Tibial nerve (tissue), 4 donors: ENCODE data around the gene CYP1A1. TPM values are rescaled to one million over a fixed set of nuclear protein-coding genes. Genes with fewer than 3 reads are reported as not detected.

ENCODE experiments used
- DNase-seq, 2 donors: peaks; one replicate each; pipeline ENCODE4 v3.0.0-alpha.2; 2019; ENCODE audit warnings: low spot score in 2 of 2
- H3K27ac ChIP-seq, 4 donors: fragments of 200-600 bp; sonication (generic) in 3 of 4; one replicate each; pipeline ENCODE4 v1.5.1; 2017 to 2019; ENCODE audit warnings: mild to moderate bottlenecking in 1 of 4
- H3K27me3 ChIP-seq, 2 donors: fragments of 200-600 bp; sonication (generic) in 1 of 2; one replicate each; pipeline versions ENCODE4 v1.5.1 to v1.6.0; 2017 to 2019
- H3K36me3 ChIP-seq, 3 donors: fragments of 200-600 bp; sonication (generic); one replicate each; pipeline ENCODE4 v1.5.1; 2018 to 2019
- H3K4me1 ChIP-seq, 4 donors: fragments of 200-600 bp; sonication (generic) in 3 of 4; one replicate each; pipeline ENCODE4 v1.5.1; 2017 to 2019
- H3K4me3 ChIP-seq, 4 donors: fragments of 200-600 bp; sonication (generic) in 3 of 4; one replicate each; pipeline ENCODE4 v1.5.1; 2017 to 2019; ENCODE audit warnings: mild to moderate bottlenecking in 1 of 4, moderate library complexity in 1 of 4
- H3K9me3 ChIP-seq, 4 donors: fragments of 200-600 bp; sonication (generic) in 3 of 4; one replicate each; pipeline ENCODE4 v1.5.1; 2017 to 2019
- CTCF ChIP-seq, 5 experiments: fragments of 200-600 bp in 3 of 5; fragments of 450-650 bp in 2 of 5; sonication (generic) in 3 of 5; IDR thresholded peaks; one replicate each; pipeline ENCODE4 v1.5.1; 2016 to 2019; ENCODE audit warnings: antibody characterized with exemption in 5 of 5, mild to moderate bottlenecking in 3 of 5, moderate library complexity in 2 of 5
- EP300 ChIP-seq, 2 donors: sonication (generic); formaldehyde crosslinking; IDR thresholded peaks; one replicate each; pipeline ENCODE4 v1.6.1; 2017; ENCODE audit warnings: antibody characterized with exemption in 2 of 2, mild to moderate bottlenecking in 1 of 2
- POLR2A ChIP-seq, 2 donors: fragments of 450-650 bp; IDR thresholded peaks; one replicate each; pipeline ENCODE4 v1.6.1; 2017; ENCODE audit warnings: antibody characterized with exemption in 2 of 2, mild to moderate bottlenecking in 2 of 2, moderate library complexity in 2 of 2
- WGBS, 2 donors: methylation state at CpG; one replicate each; pipeline ENCODE4 v1.1.5; 2018; 5-methylcytosine and 5-hydroxymethylcytosine counted together
- total RNA-seq, 4 donors: library from RNA; depleted of rRNA; stranded (reverse); fragments of >200 nt; gene quantifications; one replicate each; pipeline ENCODE4 v1.1.0, GENCODE V29; 2016

CYP1A1 gene
- total RNA-seq, 4 donors from 2014 or later, result 0.44 to 5.1 (median 2.9) TPM

- Histone ChIP-seq H3K9me3 (no peaks in the 10 kb centered on the region), H3K4me1 (peaks cover 0 to under 1% (median 0%) of the 10 kb centered on the region in 4 donors), H3K4me3 (no peak overlapping the region), H3K27ac (no peak overlapping the region), H3K36me3 (no peaks in the 10 kb centered on the region), H3K27me3 (peaks cover 0 to 21% of the 10 kb centered on the region in 2 donors)
- no peak for DNase-seq
- WGBS, 2 donors, result 82 to 85% methylated on average over 4 to 15 of the region's 15 CpGs
- no peak for TF ChIP-seq POLR2A (IDR thresholded peaks at IDR 0.05)
- TF ChIP-seq EP300 (IDR thresholded peaks at IDR 0.05), result no peak
- TF ChIP-seq CTCF (IDR thresholded peaks at IDR 0.05), result no peak
Measured at GRCh38 chr15:74763416-74763815, 38.1 kb upstream of the CYP1A1 start.

GRCh38 chr15:74762791-74763150 lies 37.4 kb upstream of the CYP1A1 start:
- no peak for TF ChIP-seq CTCF (IDR thresholded peaks at IDR 0.05)
- TF ChIP-seq EP300 (IDR thresholded peaks at IDR 0.05), result no peak
- no peak for TF ChIP-seq POLR2A (IDR thresholded peaks at IDR 0.05)
- no peak for DNase-seq
- no peak overlapping the region for H3K27ac ChIP-seq
- peaks cover 0 to 15% of the 10 kb centered on the region in 2 donors for H3K27me3 ChIP-seq
- H3K4me3 ChIP-seq, result no peak overlapping the region
- H3K4me1 ChIP-seq, result no peaks in the 10 kb centered on the region
- H3K36me3 ChIP-seq, result no peaks in the 10 kb centered on the region
- WGBS, 2 donors, result 24 to 28% methylated on average over 6 of the region's 6 CpGs
- H3K9me3 ChIP-seq, result no peaks in the 10 kb centered on the region

- no peaks in the 10 kb centered on the region for H3K36me3 ChIP-seq
- H3K4me1 ChIP-seq, result no peaks in the 10 kb centered on the region
- no peaks in the 10 kb centered on the region for H3K9me3 ChIP-seq
- WGBS, 2 donors, result 90 to 91% methylated on average over 8 of the region's 8 CpGs
- no peak overlapping the region for H3K27ac ChIP-seq
- H3K4me3 ChIP-seq, result no peak overlapping the region
- no peak for DNase-seq
- peaks cover 0 to 14% of the 10 kb centered on the region in 2 donors for H3K27me3 ChIP-seq
- no peak for TF ChIP-seq CTCF (IDR thresholded peaks at IDR 0.05)
- TF ChIP-seq EP300 (IDR thresholded peaks at IDR 0.05), result no peak
- no peak for TF ChIP-seq POLR2A (IDR thresholded peaks at IDR 0.05)
Measured at GRCh38 chr15:74758736-74759135, 33.4 kb upstream of the CYP1A1 start.

- WGBS, 2 donors, result 76 to 85% methylated on average over 20 of the region's 20 CpGs
- TF ChIP-seq POLR2A (IDR thresholded peaks at IDR 0.05) (no peak), EP300 (IDR thresholded peaks at IDR 0.05) (no peak), CTCF (IDR thresholded peaks at IDR 0.05) (no peak)
- H3K9me3 ChIP-seq, result no peaks in the 10 kb centered on the region
- H3K4me3 ChIP-seq, result no peak overlapping the region
- H3K27me3 ChIP-seq, result no peaks in the 10 kb centered on the region
- H3K4me1 ChIP-seq, result no peaks in the 10 kb centered on the region
- H3K36me3 ChIP-seq, result no peaks in the 10 kb centered on the region
- no peak overlapping the region for H3K27ac ChIP-seq
- no peak for DNase-seq
Measured at GRCh38 chr15:74754593-74755215, 29.4 kb upstream of the CYP1A1 start.

- TF ChIP-seq POLR2A (IDR thresholded peaks at IDR 0.05) (no peak), CTCF (IDR thresholded peaks at IDR 0.05) (no peak), EP300 (IDR thresholded peaks at IDR 0.05) (no peak)
- 45 to 47% methylated on average over 5 of the region's 5 CpGs for WGBS, 2 donors
- H3K27me3 ChIP-seq, result no peaks in the 10 kb centered on the region
- no peaks in the 10 kb centered on the region for H3K9me3 ChIP-seq
- no peaks in the 10 kb centered on the region for H3K36me3 ChIP-seq
- no peaks in the 10 kb centered on the region for H3K4me1 ChIP-seq
- H3K4me3 ChIP-seq, result no peak overlapping the region
- no peak for DNase-seq
- H3K27ac ChIP-seq, result no peak overlapping the region
Measured at GRCh38 chr15:74752531-74752930, 27.2 kb upstream of the CYP1A1 start.
